Middle frontal gyrus (tissue), 1 donor: ENCODE results near the gene STRA6.

Experiments
- DNase-seq: peaks from one replicate; pipeline ENCODE4 v3.0.0-alpha.2; 2015; ENCODE audit warnings: low spot score; ENCODE audit errors: extremely low spot score

The STRA6 gene

GRCh38 chr15:74180881-74181602, 21.5 kb downstream of the STRA6 start:
- DNase-seq = no peak

- DNase-seq = no peak
These were observed 22.4 kb downstream of the STRA6 start for GRCh38 chr15:74179983-74180880.

DNA sequence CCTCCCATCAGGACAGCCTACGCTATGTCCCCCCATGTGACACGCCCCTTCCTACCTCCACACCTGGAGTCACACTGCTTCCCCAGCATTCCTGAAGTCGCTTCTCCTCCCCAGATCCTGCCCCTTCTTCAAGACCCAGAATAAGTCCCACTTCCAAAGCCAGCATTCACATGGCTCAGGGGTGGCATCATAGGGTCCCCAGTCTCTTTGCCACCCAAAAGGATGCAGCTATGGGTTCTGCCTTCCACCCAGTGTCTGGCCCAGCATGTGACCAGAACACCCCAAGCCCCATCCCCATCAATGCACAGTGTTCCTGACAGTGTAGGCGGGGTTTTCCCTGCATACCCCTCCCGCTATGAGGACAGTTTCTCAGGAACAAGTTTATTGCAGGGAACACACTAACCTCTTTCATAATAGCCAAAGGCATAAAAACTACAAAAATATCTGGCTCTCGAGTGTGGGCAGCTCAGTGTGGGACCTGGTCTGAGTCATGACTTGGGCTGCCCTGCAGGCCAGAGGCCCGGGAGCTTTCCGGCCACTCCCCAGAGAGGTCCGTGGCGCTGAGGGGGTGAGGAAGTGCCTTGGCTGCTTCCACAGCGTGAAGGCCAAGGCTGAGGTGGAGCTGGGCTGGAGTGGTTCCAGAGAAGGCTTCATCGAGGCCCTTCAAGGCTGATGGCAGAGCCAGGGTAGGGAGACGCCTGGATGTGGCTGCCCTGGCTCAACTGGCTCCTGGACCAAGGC, 23.3 kb downstream of the STRA6 start:
- no peak for DNase-seq

- DNase-seq = no peak
These were observed 24.1 kb downstream of the STRA6 start for GRCh38 chr15:74178326-74179100.

DNA sequence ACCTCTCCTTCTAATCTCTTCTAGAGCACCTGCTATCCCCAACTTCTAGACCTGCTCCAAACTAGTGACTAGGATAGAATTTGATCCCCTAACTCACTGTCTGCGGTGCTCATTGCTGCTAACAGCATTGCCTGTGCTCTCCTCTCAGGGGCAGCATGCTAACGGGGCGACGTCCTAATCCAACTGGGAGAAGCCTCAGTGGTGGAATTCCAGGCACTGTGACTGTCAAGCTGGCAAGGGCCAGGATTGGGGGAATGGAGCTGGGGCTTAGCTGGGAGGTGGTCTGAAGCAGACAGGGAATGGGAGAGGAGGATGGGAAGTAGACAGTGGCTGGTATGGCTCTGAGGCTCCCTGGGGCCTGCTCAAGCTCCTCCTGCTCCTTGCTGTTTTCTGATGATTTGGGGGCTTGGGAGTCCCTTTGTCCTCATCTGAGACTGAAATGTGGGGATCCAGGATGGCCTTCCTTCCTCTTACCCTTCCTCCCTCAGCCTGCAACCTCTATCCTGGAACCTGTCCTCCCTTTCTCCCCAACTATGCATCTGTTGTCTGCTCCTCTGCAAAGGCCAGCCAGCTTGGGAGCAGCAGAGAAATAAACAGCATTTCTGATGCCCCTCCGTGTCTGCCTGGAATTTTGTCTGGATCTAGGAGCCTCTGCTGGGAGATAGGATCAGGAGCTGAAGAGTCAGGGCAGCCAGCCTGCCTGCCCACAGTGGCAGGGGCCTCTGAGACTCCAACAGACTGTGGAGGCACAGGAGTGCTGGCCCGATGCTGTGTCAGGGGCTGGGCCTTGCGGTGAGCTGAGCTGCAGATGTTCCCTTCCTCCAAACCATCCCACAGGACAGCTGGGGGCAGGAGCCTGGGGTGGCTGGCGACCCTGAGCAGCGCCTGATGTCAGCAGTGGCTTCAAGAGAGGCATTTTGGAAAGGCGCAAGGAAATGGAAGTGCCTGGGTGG, 26.0 kb downstream of the STRA6 start:
- DNase-seq = no peak

- no peak for DNase-seq
These were observed 27.1 kb downstream of the STRA6 start for GRCh38 chr15:74175271-74176191.

- DNase-seq = no peak
These were observed 27.7 kb downstream of the STRA6 start for GRCh38 chr15:74174958-74175253.

- DNase-seq = no peak
These were observed 28.2 kb downstream of the STRA6 start for GRCh38 chr15:74174219-74174957.

DNA sequence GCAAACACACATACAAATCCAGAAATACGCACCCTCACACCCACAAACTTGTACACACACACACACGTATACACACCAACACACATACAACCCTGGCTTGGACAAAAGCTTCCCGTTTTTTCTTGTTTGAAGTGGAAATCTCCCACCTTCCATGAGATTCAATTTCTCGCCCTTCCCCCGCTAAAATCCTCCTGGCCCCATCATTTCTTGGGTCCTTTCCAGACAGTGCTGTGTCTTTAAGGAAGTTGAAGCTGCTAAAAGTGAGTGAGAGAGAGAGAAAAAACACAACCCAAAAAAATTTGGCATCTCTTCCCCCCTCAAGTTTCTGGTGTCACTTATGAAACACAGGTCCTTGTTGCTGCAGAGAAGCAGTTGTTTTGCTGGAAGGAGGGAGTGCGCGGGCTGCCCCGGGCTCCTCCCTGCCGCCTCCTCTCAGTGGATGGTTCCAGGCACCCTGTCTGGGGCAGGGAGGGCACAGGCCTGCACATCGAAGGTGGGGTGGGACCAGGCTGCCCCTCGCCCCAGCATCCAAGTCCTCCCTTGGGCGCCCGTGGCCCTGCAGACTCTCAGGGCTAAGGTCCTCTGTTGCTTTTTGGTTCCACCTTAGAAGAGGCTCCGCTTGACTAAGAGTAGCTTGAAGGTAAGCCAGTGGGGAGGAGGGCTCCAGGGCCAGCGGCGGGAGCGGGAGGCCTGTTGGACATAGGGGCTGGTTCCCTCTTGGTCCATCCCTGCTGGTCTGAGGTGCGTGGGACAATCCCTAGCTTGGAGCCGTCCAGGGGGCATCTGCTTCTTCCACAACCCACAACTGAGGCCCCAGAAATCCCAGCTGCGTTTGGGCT, 29.0 kb downstream of the STRA6 start, which contains the start of gene ISLR:
Gene ISLR, plus strand, starts transcription at position 331 of the 839 bp plus-strand sequence. CDS start 1,149 bp downstream, outside the sequence.
- no peak for DNase-seq

DNA sequence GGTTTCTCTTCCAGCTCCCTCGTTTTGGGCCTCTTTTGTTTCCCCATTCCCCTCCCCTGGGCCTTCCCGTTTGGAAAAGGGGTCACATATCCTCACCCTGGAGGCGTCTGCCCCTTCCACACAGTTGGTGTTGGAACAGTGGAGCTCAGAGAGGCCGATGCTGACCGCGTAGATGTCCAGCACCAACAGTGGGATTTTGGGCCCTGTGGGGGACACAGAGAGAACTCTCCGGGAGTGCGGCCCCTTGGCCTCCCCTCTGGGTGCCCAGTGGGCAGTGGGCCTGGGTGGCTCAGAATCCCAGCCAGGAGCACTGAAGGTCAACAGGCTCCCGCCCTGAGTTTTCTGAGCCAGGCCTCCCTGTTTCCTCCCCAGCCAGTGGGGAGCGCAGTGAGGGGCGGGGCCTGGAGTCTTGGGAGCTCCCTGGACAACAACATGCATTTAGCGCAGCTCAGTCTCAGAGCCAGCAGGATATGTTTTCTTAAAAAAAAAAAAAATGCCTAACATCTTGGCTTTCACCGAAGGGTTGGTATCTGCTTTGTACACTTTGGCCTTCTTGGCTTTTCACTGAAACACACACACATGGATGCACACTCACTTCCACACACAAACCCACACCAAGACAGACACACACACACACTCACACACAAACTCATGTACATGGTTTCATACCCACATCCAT, 29.7 kb downstream of the STRA6 start:
- no peak for DNase-seq

DNA sequence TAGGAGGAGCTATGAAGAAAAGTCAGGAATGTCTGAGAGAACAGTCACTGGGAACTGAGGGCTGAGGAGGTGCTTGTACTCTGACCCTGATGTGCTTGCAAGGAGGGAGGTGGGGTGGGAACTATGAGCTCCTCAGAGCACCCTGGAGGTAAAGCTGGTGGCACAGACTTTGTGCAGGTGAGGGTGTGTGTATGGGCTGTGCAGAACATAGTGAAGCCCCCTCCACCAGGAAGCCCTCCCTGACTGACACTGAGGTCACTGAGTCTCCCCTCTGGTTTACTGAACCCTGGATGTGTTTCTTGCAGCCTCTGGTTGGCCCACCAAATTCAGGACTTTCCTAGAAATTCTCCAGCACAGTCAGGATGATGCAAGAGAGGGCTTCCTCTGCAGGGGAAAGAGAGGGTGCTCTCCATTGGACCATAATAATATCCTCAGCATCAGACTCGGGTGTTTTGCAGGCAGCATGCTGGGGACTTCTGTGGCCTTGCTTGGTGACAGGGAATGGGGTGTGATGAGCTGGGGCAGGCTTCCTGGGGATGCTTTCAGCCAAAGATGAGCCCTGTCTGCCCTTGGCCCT, 30.5 kb downstream of the STRA6 start:
- no peak for DNase-seq

DNA sequence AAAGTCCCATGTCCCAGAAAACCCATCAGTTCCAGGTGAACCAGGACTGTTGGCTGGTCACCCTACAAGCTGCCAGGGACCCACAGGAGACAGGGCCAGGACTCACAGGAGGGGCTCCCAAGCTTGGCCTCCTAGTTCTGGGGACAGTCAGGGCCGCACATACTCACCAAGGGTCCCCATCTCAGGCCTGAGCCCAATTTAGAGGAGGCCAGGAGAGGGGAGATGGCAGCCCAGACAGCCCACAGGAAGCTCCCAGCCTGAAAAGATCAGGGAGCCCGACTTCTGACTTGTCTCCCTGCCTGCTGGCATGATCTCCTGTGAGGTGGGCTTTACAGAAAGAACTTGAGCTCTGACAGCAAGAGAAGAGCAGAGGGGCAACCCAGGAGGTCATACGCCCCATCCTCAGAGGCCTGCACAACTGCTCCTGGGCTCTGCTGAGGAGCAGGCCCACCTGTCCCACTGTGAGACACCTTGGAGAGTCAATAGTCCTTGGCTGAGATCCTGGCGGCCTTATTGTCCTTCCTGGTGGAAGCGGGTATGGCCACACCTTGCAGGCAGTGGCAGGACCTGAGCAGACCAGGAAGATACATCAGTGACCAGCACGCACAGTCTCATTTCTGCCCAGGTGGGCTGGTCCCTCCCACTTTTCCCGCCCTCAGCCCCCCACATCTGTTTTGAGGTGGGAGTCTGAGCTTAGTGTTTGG, 31.6 kb downstream of the STRA6 start:
- no peak for DNase-seq

DNA sequence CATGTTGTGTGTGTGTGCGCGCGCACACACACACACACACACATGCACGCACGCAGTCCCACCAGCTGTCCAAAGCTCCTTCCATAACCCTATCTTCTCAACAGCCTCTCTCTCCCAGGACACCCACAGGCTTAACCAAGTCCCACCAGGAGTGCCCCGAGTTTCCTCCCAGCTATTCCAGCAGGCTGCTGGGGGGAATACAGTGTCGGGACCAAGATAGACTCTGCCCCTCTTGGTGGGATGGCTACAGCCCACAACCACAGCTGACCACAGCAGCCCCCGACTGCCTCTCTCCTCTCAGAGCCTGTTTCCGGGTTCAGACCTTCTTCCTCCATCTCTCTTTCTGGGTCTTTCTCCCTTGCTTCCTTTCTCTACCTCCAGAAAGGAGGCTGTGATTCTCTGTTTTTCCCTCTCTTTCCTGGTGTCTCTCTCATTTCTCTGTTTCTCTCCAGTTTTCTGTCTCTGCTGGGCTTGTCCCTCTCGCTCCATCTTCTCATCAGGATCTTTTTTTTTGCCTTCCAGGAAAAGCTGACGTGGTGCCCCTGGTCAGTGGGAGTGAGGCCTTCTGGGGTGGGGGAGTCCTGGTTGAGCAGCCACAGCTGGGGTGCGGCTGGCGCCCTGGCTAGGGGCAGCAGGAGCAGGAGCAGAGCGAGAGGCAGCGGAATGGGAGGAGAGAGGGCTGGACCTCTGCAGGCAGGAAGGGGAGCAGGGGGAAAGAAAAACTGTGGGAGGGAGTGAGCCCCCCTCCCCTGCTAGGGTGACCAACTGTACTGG, 32.3 kb downstream of the STRA6 start:
- DNase-seq = no peak

DNA sequence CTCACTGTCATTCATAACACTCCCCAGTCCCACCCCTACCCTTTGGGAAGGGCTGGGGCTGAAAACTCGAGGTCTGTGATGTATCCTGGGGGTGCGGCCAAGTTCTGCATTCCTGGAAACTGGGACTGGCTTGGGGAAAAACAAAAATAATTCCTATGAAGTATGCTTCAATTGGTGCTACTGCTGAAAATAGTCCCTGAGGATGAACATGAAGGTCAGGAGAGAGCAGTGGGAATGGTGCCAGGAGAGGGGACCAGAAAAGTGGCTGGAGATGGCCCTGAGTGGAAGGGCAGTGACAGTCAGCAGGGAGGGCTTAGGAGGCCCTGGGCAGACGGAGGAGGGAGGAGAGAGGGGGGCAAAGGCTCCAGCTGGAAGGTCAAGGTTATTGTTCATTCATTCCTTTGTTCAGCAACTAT, 33.9 kb downstream of the STRA6 start:
- no peak for DNase-seq

DNA sequence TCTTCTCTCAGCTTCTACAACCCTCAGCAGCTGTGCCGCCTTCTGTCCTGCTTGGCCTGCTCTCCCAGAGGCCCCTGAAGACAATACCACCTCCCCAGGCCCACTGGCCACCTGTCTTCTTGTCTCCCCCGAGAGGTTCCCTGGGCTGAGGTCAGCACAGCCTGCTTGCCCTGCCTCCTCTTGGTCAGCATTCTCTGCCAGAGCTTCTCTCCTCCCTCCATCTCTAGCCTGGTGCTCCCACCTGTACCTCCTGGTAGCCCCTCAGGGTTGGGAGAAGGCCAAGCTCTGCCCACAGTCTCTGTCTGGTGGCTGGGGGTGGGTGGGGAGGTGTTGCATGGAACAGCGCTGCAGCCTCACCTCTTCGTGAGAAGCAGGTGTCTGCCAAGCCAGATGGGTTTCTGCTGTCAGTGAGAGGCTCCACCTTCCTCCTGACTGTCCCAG, 34.7 kb downstream of the STRA6 start:
- no peak for DNase-seq
